Liver (tissue), 3 donors: Measurements from ENCODE around the gene DNAJC5.
"Not testable (repeated sequence)": the region's sequence is repeated elsewhere in the genome, so short reads cannot be mapped to it uniquely, and the experiment has no call there.

Source experiments
- CTCF ChIP-seq: fragments of 150-350 bp; IDR thresholded peaks from 2 replicates; pipeline ENCODE4 v1.5.1; 2017; ENCODE audit warnings: improper control_type of control experiment, low read depth, low read length; ENCODE audit not compliant: missing input control
- EGR1 ChIP-seq, 2 donors: IDR thresholded peaks; 2 replicates each; pipeline ENCODE4 v1.6.1; 2016 to 2018; ENCODE audit warnings: antibody characterized with exemption in 2 of 2, low read depth in 2 of 2
- FOXA1 ChIP-seq: IDR thresholded peaks from 2 replicates; pipeline ENCODE4 v1.6.1; 2016; ENCODE audit warnings: antibody characterized with exemption
- NR2F2 ChIP-seq: IDR thresholded peaks from 2 replicates; pipeline ENCODE4 v1.6.1; 2016; ENCODE audit warnings: antibody characterized with exemption
- REST ChIP-seq: IDR thresholded peaks from 2 replicates; pipeline ENCODE4 v1.6.1; 2016; ENCODE audit warnings: antibody characterized with exemption, mild to moderate bottlenecking
- RXRA ChIP-seq, 2 donors: IDR thresholded peaks; 2 replicates each; pipeline ENCODE4 v1.6.1; 2017 to 2018; ENCODE audit warnings: antibody characterized with exemption in 2 of 2, mild to moderate bottlenecking in 1 of 2
- TAF1 ChIP-seq: conservative IDR thresholded peaks from 2 replicates; pipeline ENCODE4 v1.6.1; 2016; ENCODE audit warnings: antibody characterized with exemption, mild to moderate bottlenecking
- YY1 ChIP-seq: IDR thresholded peaks from 2 replicates; pipeline ENCODE4 v1.6.1; 2016; ENCODE audit warnings: antibody characterized with exemption, mild to moderate bottlenecking
- TF ChIP-seq, protein P1 (sequence below): IDR thresholded peaks from 2 replicates; pipeline ENCODE4 v1.6.1; 2016; ENCODE audit warnings: antibody characterized with exemption
- TF ChIP-seq, protein P2 (sequence below): IDR thresholded peaks from 2 replicates; pipeline ENCODE4 v1.6.1; 2016; ENCODE audit warnings: antibody characterized with exemption
- donor health status: healthy.
- donor health status: healthy.

- not testable (repeated sequence) for TF ChIP-seq CTCF; REST; YY1; EGR1 (IDR thresholded peaks at IDR 0.05; ENCODE audit: low read depth in 2 of 2); TAF1; NR2F2; RXRA (IDR thresholded peaks at IDR 0.05); FOXA1
- TF ChIP-seq, protein P1, sequence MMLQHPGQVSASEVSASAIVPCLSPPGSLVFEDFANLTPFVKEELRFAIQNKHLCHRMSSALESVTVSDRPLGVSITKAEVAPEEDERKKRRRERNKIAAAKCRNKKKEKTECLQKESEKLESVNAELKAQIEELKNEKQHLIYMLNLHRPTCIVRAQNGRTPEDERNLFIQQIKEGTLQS, result not testable (repeated sequence)
- TF ChIP-seq, protein P2, sequence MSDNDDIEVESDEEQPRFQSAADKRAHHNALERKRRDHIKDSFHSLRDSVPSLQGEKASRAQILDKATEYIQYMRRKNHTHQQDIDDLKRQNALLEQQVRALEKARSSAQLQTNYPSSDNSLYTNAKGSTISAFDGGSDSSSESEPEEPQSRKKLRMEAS, result not testable (repeated sequence)
Measured at GRCh38 chr20:63880901-63881300, 14.0 kb upstream of the DNAJC5 start.
